ENCODE measurements around the gene CLIC4. TPM values are rescaled to one million over a fixed set of nuclear protein-coding genes. Genes with fewer than 3 reads are reported as not detected.

The CLIC4 gene
- total and polyA plus RNA-seq, 11 donors = 111 to 917 (median 387) TPM

DNA sequence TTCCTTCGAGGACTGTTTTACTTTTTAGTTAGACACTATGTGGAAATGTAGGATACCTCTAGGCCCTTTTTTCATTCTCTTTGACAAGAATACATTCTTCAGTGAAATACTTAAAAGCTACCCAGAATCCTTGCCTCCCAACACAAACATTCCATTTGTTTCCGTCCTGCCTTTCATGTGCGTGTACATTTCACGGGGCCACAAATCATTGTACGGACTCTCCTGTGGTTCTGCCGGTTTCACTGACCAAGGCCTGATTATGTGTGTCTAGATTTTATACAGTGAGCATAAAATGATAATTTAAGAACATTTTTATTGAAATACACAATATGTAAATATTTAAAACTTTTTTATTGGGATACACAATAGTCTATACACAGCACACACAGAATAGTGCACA lies 108.4 kb downstream of the CLIC4 start:
- ATAC-seq (no peak), DNase-seq (no peak)
- peaks cover 0 to 15% (median 3%) of the 10 kb centered on the region in 12 donors for H3K4me1 ChIP-seq
- H3K4me3 ChIP-seq = no peak overlapping the region
- intact Hi-C loops (cut with DNase I) = loop anchor here in 5 of 10 donors (5.0 to 10.0 kb wide), 7 partner anchors 44 to 349 kb away; no protein-coding TSS in a partner anchor
- H3K27ac ChIP-seq = no peak overlapping the region
- WGBS, 4 donors = 72 to 84% (median 81%) methylated on average over 6 of the region's 6 CpGs
- TF ChIP-seq POLR2A (IDR thresholded peaks at IDR 0.05) = no peak
- TF ChIP-seq, protein P1, sequence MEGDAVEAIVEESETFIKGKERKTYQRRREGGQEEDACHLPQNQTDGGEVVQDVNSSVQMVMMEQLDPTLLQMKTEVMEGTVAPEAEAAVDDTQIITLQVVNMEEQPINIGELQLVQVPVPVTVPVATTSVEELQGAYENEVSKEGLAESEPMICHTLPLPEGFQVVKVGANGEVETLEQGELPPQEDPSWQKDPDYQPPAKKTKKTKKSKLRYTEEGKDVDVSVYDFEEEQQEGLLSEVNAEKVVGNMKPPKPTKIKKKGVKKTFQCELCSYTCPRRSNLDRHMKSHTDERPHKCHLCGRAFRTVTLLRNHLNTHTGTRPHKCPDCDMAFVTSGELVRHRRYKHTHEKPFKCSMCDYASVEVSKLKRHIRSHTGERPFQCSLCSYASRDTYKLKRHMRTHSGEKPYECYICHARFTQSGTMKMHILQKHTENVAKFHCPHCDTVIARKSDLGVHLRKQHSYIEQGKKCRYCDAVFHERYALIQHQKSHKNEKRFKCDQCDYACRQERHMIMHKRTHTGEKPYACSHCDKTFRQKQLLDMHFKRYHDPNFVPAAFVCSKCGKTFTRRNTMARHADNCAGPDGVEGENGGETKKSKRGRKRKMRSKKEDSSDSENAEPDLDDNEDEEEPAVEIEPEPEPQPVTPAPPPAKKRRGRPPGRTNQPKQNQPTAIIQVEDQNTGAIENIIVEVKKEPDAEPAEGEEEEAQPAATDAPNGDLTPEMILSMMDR (IDR thresholded peaks at IDR 0.05) = no peak
- H3K9me3 ChIP-seq = no peaks in the 10 kb centered on the region
- H3K36me3 ChIP-seq = no peaks in the 10 kb centered on the region
- peaks cover 0 to 17% (median 0%) of the 10 kb centered on the region in 9 donors for H3K27me3 ChIP-seq

DNA sequence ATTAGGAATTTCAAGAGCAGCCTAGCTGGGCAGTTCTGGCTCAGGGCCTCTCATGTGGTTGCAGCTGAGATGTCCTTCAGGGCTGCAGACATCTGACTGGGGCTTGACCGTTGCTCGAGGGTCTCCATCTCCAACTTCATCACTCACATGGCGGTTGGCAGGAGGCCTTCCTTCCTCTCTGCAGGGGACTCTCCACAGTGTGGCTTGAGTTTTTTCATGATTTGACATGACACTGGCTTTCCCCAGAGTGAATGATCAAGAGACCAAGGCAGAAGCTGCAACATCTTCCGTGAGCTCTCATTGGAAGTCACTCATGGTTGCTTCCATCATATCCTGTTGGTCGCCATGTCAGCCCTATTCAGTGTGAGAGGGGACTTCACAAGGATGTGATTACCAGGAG lies 110.2 kb downstream of the CLIC4 start:
- no peak overlapping the region for H3K4me3 ChIP-seq
- 77 to 82% (median 79%) methylated on average over 5 of the region's 5 CpGs for WGBS, 4 donors
- H3K36me3 ChIP-seq = no peaks in the 10 kb centered on the region
- TF ChIP-seq, protein P1 (IDR thresholded peaks at IDR 0.05) = no peak
- no peak for TF ChIP-seq POLR2A (IDR thresholded peaks at IDR 0.05)
- intact Hi-C loops (cut with DNase I) = loop anchor here in 2 of 10 donors (10.0 kb wide), 3 partner anchors 179 to 249 kb away; no protein-coding TSS in a partner anchor
- H3K27ac ChIP-seq = no peak overlapping the region
- DNase-seq (no peak), ATAC-seq (no peak)
- no peaks in the 10 kb centered on the region for H3K4me1 ChIP-seq
- H3K27me3 ChIP-seq = peaks cover 0 to 23% (median 0%) of the 10 kb centered on the region in 9 donors
- H3K9me3 ChIP-seq = no peaks in the 10 kb centered on the region

DNA sequence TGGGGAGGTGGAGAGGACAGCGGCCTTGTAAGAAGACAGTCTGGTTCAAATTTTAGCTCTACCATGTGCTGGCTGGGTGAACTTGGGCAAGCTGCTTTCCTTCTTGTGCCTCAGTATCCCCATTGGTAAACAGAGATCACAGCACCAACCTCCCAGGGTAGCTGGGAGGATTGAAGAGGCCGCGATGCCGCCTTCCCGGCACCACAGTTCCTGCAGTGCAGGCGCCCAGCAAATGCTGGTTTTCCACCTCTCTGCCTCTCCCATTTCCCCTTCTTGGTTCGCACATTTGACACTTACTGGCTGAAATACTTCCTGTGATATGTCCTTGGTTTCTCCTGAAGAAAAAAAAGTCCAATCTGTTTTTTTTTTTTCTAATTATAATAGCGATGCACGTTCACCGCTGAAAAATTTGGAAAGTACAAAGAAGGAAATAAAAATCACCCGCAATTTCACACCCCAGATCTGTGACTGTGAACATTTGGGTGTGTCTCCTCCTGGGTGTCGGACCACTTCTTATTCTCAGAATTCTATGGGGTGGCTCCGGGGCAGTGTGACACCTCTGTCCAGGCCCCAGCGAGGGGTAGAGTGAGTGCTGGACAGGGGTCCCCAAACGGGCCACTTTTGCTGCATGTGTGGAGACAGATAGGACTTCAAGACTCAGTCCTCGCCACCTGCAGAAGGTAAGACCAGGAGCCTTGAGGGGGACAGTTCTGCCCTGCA lies 111.7 kb downstream of the CLIC4 start:
- WGBS, 4 donors = 70 to 83% (median 76%) methylated on average over 15 to 16 of the region's 16 CpGs
- no peaks in the 10 kb centered on the region for H3K36me3 ChIP-seq
- no peak overlapping the region for H3K4me3 ChIP-seq
- no peak for DNase-seq
- intact Hi-C loops (cut with DNase I) = loop anchor here in 2 of 10 donors (10.0 kb wide), 3 partner anchors 178 to 248 kb away; no protein-coding TSS in a partner anchor
- no peaks in the 10 kb centered on the region for H3K9me3 ChIP-seq
- no peak for ATAC-seq
- TF ChIP-seq, protein P1 (IDR thresholded peaks at IDR 0.05) = no peak
- TF ChIP-seq POLR2A (IDR thresholded peaks at IDR 0.05) = no peak
- H3K27me3 ChIP-seq = peaks cover 0 to 33% (median 0%) of the 10 kb centered on the region in 9 donors
- H3K4me1 ChIP-seq = no peaks in the 10 kb centered on the region
- no peak overlapping the region for H3K27ac ChIP-seq

DNA sequence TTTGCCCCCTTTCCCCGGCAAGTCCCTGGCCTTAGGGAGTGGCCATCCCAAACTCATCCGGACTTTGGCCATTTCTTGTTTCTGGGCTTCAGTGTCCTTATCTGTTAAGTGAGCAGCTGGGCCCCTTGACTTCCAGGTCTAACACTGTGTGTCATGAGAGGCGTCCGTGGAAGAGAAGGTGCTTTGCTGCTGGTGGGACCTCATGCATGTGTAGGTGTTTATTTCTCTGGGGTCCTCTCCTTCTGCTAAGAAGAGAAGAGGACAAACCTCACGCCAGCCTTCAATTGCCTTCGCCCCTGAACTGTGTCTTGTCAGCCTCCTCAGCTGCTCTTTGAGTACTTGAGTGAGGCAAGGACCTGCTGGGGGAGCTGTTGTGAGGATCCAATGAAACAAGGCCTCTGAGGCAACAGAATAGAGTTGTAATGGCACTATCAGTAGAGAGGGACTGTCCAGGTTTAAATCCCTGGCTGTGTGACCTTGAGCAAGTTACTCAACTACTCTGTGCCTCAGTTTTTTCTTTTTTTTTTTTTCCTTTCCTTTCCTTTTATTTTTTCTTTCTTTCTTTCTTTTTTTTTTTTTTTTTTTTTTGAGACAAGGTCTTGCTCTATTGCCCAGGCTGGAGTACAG lies 112.4 kb downstream of the CLIC4 start:
- 62 to 75% (median 74%) methylated on average over 6 of the region's 6 CpGs for WGBS, 4 donors
- no peaks in the 10 kb centered on the region for H3K36me3 ChIP-seq
- H3K4me3 ChIP-seq = no peak overlapping the region
- no peak overlapping the region for H3K27ac ChIP-seq
- intact Hi-C loops (cut with DNase I) = loop anchor here in 2 of 10 donors (10.0 kb wide), 3 partner anchors 177 to 247 kb away; no protein-coding TSS in a partner anchor
- DNase-seq = no peak
- H3K4me1 ChIP-seq = no peaks in the 10 kb centered on the region
- TF ChIP-seq, protein P1 (IDR thresholded peaks at IDR 0.05) = no peak
- TF ChIP-seq POLR2A (IDR thresholded peaks at IDR 0.05) = no peak
- H3K27me3 ChIP-seq = peaks cover 0 to 40% (median 0%) of the 10 kb centered on the region in 9 donors
- H3K9me3 ChIP-seq = no peaks in the 10 kb centered on the region
- ATAC-seq = no peak
